Choroid plexus epithelial cell (primary cell): ENCODE results near the gene LHFPL2.
"Not testable (repeated sequence)": the region's sequence is repeated elsewhere in the genome, so short reads cannot be mapped to it uniquely, and the experiment has no call there.

Experiments
- DNase-seq: peaks from one replicate; pipeline ENCODE4 v3.0.0-alpha.2; 2010; ENCODE audit warnings: low read depth
- H3K4me3 ChIP-seq: 2 replicates; pipeline ENCODE4 v1.5.1; 2011; ENCODE audit warnings: low read depth, mild to moderate bottlenecking, control low read depth, low read length, moderate library complexity
- CTCF ChIP-seq: conservative IDR thresholded peaks from 2 replicates; pipeline ENCODE4 v1.5.1; 2011; ENCODE audit warnings: low read depth, mild to moderate bottlenecking, control low read depth, inconsistent platforms, low read length, moderate library complexity

Gene LHFPL2

GRCh38 chr5:78627766-78628165 is 20.8 kb downstream of the LHFPL2 start:
- no peak overlapping the region for H3K4me3 ChIP-seq
- peak; percentile 90 for DNase-seq
- TF ChIP-seq CTCF = peak; percentile 23

- H3K4me3 ChIP-seq = no peak overlapping the region
- TF ChIP-seq CTCF = peak; percentile 81
- DNase-seq = peak; percentile 78
Observed at GRCh38 chr5:78627175-78627574, 21.4 kb downstream of the LHFPL2 start.

GRCh38 chr5:78626009-78626571 is 22.5 kb downstream of the LHFPL2 start:
- TF ChIP-seq CTCF = no peak
- DNase-seq = peak; percentile 49
- H3K4me3 ChIP-seq = no peak overlapping the region

- no peak for TF ChIP-seq CTCF
- no peak overlapping the region for H3K4me3 ChIP-seq
- DNase-seq = no peak
Observed at GRCh38 chr5:78624992-78625391, 23.6 kb downstream of the LHFPL2 start.

- no peak for TF ChIP-seq CTCF
- DNase-seq = no peak
- no peak overlapping the region for H3K4me3 ChIP-seq
Observed at GRCh38 chr5:78624011-78624541, 24.5 kb downstream of the LHFPL2 start.

- no peak for DNase-seq
- no peak overlapping the region for H3K4me3 ChIP-seq
- no peak for TF ChIP-seq CTCF
Observed at GRCh38 chr5:78622302-78622971, 26.1 kb downstream of the LHFPL2 start.

- TF ChIP-seq CTCF = no peak
- DNase-seq = peak; percentile 55
- no peak overlapping the region for H3K4me3 ChIP-seq
Observed at GRCh38 chr5:78621291-78621738, 27.3 kb downstream of the LHFPL2 start.

- not testable (repeated sequence) for H3K4me3 ChIP-seq, DNase-seq
Observed at GRCh38 chr5:78620119-78620518, 28.5 kb downstream of the LHFPL2 start.
